Activated B cell treated with CpG ODN at 0.5 μM for 24 hours (primary cell): ENCODE results near the gene GNG4. TPM values are rescaled to one million over a fixed set of nuclear protein-coding genes. Genes with fewer than 3 reads are reported as not detected.

Experiments
- ATAC-seq: fragments of 200-7000 bp; cut with Tn5 transposase; one replicate; pipeline ENCODE4 v1.10.0; 2021; ENCODE audit warnings: low read depth, mild to moderate bottlenecking, moderate library complexity
- CTCF ChIA-PET: fragments of 350-600 bp; sonication (Branson Sonifier 250); formaldehyde crosslinking; loops from one replicate; lab custom pipeline; 2021; ENCODE audit warnings: antibody characterized with exemption; lab: Charles Lee
- POLR2A ChIA-PET: fragments of 350-600 bp; sonication (Branson Sonifier 250); formaldehyde crosslinking; loops from one replicate; lab custom pipeline; 2021; ENCODE audit warnings: antibody characterized with exemption; lab: Charles Lee
- DNase-seq: peaks from one replicate; pipeline ENCODE4 v3.0.0; 2022
- H3K27ac Mint-ChIP-seq: one replicate; pipeline ENCODE4 v1.8.0; 2020; ENCODE audit warnings: mixed read lengths
- H3K27me3 Mint-ChIP-seq: one replicate; pipeline ENCODE4 v1.8.0; 2021; ENCODE audit warnings: mixed read lengths
- H3K36me3 Mint-ChIP-seq: one replicate; pipeline ENCODE4 v1.8.0; 2021; ENCODE audit warnings: low read depth, mixed read lengths
- H3K4me1 Mint-ChIP-seq: one replicate; pipeline ENCODE4 v1.8.0; 2021; ENCODE audit warnings: mixed read lengths
- H3K4me3 Mint-ChIP-seq: one replicate; pipeline ENCODE4 v1.8.0; 2020; ENCODE audit warnings: mild to moderate bottlenecking, mixed read lengths
- H3K9me3 Mint-ChIP-seq: one replicate; pipeline ENCODE4 v1.8.0; 2020; ENCODE audit warnings: mixed read lengths
- intact Hi-C: fragments of 100-400 bp; cut with micrococcal nuclease; formaldehyde crosslinking; loops from one replicate; pipeline ENCODE4 v1.15.1; 2024
- total RNA-seq: library from RNA; stranded (reverse); gene quantifications from 2 replicates; pipeline ENCODE4 v1.2.3, GENCODE V29; 2022
- TF ChIP-seq, protein P1 (sequence below): fragments of 200-600 bp; IDR thresholded peaks from one replicate; pipeline ENCODE4 v1.8.0; 2022; ENCODE audit warnings: antibody characterized with exemption, mild to moderate bottlenecking

The GNG4 gene
- total RNA-seq, 1 donor from 2014 or later = 2.2 TPM

GRCh38 chr1:235659186-235659771 lies 9.7 kb upstream of the GNG4 start:
- Mint-ChIP-seq H3K27ac (no peak overlapping the region), H3K36me3 (peaks cover 33% of the 10 kb centered on the region), H3K4me3 (no peak overlapping the region), H3K4me1 (no peaks in the 10 kb centered on the region), H3K9me3 (peaks cover 2% of the 10 kb centered on the region), H3K27me3 (peaks cover 7% of the 10 kb centered on the region)
- POLR2A ChIA-PET = interaction anchor here (0.6 kb wide), 1 partner anchor 525 kb away, joined by 4 read pairs; no protein-coding TSS in a partner anchor
- CTCF ChIA-PET = no interaction called here
- intact Hi-C loops = no loop called here
- ATAC-seq (no peak), DNase-seq (no peak)
- TF ChIP-seq, protein P1, sequence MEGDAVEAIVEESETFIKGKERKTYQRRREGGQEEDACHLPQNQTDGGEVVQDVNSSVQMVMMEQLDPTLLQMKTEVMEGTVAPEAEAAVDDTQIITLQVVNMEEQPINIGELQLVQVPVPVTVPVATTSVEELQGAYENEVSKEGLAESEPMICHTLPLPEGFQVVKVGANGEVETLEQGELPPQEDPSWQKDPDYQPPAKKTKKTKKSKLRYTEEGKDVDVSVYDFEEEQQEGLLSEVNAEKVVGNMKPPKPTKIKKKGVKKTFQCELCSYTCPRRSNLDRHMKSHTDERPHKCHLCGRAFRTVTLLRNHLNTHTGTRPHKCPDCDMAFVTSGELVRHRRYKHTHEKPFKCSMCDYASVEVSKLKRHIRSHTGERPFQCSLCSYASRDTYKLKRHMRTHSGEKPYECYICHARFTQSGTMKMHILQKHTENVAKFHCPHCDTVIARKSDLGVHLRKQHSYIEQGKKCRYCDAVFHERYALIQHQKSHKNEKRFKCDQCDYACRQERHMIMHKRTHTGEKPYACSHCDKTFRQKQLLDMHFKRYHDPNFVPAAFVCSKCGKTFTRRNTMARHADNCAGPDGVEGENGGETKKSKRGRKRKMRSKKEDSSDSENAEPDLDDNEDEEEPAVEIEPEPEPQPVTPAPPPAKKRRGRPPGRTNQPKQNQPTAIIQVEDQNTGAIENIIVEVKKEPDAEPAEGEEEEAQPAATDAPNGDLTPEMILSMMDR = no peak

- no peak overlapping the region for H3K27ac Mint-ChIP-seq
- ChIA-PET CTCF (interaction anchor here (0.6 kb wide), 1 partner anchor 357 kb away, joined by 3 read pairs; no protein-coding TSS in a partner anchor), POLR2A (interaction anchor here (0.5 kb wide), 1 partner anchor 481 kb away, joined by 4 read pairs; no protein-coding TSS in a partner anchor)
- H3K27me3 Mint-ChIP-seq = peaks cover 17% of the 10 kb centered on the region
- peaks cover 24% of the 10 kb centered on the region for H3K36me3 Mint-ChIP-seq
- H3K9me3 Mint-ChIP-seq = peaks cover 5% of the 10 kb centered on the region
- TF ChIP-seq, protein P1 = no peak
- no peak for ATAC-seq
- intact Hi-C loops = no loop called here
- H3K4me1 Mint-ChIP-seq = no peaks in the 10 kb centered on the region
- DNase-seq = no peak
- H3K4me3 Mint-ChIP-seq = no peak overlapping the region
Observed at GRCh38 chr1:235657747-235658526, 8.4 kb upstream of the GNG4 start.

DNA sequence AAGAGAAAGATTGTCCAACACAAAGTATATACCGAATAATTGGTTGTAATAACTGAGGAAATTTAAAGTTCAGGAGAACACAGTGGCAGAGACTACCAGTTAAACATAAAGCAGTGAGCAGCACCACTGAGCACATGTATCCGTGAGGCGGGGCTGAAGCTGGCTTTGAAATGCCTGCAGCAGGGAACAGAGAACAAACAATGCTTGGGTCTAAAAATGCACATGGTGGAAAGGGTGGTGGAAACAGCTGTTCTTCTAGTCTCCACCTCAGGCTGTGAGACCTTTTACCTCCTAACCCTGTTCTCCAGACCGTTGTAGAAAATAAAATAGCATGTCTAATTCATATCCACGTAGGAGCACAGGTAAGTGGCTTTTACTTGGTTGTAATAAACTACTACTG lies 7.7 kb upstream of the GNG4 start:
- intact Hi-C loops = no loop called here
- TF ChIP-seq, protein P1 = no peak
- ChIA-PET CTCF (no interaction called here), POLR2A (interaction anchor here (0.5 kb wide), 1 partner anchor 481 kb away, joined by 4 read pairs; no protein-coding TSS in a partner anchor)
- Mint-ChIP-seq H3K27ac (no peak overlapping the region), H3K27me3 (peaks cover 23% of the 10 kb centered on the region), H3K4me1 (no peaks in the 10 kb centered on the region), H3K9me3 (peaks cover 5% of the 10 kb centered on the region), H3K4me3 (no peak overlapping the region), H3K36me3 (peaks cover 17% of the 10 kb centered on the region)
- DNase-seq (no peak), ATAC-seq (no peak)

DNA sequence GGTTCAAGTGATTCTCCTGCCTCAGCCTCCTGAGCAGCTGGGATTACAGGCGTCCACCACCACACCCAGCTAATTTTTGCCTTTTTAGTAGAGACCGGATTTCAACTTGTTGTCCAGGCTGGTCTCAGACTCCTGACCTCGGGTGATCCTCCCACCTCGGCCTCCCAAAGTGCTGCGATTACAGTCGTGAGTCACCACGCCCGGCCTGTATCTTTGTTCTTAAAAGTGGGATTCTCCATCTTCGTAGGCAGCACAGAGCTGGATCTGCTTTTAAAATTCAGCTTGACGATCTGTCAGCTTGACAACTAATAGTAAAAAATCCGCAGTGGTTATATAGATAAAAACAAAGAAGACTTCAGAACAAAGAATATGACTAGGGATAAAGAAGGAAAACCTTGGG lies 2.8 kb upstream of the GNG4 start:
- Mint-ChIP-seq H3K9me3 (peaks cover 5% of the 10 kb centered on the region), H3K36me3 (no peaks in the 10 kb centered on the region), H3K4me3 (no peak overlapping the region), H3K27me3 (peaks cover 46% of the 10 kb centered on the region), H3K4me1 (peaks cover 15% of the 10 kb centered on the region), H3K27ac (no peak overlapping the region)
- ATAC-seq (no peak), DNase-seq (no peak)
- POLR2A ChIA-PET = no interaction called here
- intact Hi-C loops = no loop called here
- TF ChIP-seq, protein P1 = no peak
- CTCF ChIA-PET = no interaction called here

DNA sequence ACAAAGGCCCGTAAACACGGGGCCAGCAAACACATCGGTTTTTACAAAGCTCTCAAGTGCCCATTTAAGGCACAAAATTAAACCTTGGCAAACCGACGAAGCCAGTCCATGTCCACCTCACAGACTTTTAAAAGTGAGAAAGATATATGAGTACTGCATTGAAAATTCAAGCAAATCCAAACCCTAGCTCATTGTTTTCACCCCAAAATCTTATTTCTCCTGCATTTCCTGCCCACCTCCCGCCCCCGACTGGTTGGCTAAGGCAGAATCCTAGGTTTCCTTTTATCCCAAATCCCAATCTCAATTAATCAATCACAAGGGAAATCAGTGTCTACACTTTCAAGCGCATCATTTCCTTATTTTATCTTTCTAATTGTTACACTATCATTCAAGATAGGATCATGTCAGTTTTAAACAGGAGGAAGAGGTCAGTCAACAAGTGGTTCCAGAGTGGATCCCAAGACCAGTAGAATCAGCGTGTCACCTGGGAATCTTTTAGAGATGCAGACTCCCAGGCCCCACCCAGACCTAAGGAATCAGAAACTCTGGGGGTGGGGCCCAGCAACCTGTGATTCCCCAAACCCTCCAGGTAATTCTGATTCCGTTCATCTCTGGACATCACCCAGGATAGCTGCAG lies 1.7 kb upstream of the GNG4 start:
- CTCF ChIA-PET = no interaction called here
- Mint-ChIP-seq H3K9me3 (peaks cover 5% of the 10 kb centered on the region), H3K4me3 (peak overlapping the region; percentile 68), H3K27me3 (peaks cover 55% of the 10 kb centered on the region), H3K36me3 (no peaks in the 10 kb centered on the region), H3K4me1 (peaks cover 15% of the 10 kb centered on the region), H3K27ac (no peak overlapping the region)
- ATAC-seq (no peak), DNase-seq (no peak)
- intact Hi-C loops = no loop called here
- TF ChIP-seq, protein P1 = no peak
- POLR2A ChIA-PET = no interaction called here
